Stimulated activated CD4-positive, alpha-beta T cell treated with anti-CD3 and anti-CD28 coated beads, TNF-alpha, amount 100 ng/mL, for 1 hour (primary cell): Measurements from ENCODE around the gene MAPK14.
"Not testable (repeated sequence)": the region's sequence is repeated elsewhere in the genome, so short reads cannot be mapped to it uniquely, and the experiment has no call there.

Experiments
- DNase-seq, 3 donors: peaks; one replicate each; pipeline ENCODE4 v3.0.0-alpha.2; 2020; ENCODE audit warnings: low read depth in 3 of 3, low spot score in 1 of 3

Gene MAPK14

DNA sequence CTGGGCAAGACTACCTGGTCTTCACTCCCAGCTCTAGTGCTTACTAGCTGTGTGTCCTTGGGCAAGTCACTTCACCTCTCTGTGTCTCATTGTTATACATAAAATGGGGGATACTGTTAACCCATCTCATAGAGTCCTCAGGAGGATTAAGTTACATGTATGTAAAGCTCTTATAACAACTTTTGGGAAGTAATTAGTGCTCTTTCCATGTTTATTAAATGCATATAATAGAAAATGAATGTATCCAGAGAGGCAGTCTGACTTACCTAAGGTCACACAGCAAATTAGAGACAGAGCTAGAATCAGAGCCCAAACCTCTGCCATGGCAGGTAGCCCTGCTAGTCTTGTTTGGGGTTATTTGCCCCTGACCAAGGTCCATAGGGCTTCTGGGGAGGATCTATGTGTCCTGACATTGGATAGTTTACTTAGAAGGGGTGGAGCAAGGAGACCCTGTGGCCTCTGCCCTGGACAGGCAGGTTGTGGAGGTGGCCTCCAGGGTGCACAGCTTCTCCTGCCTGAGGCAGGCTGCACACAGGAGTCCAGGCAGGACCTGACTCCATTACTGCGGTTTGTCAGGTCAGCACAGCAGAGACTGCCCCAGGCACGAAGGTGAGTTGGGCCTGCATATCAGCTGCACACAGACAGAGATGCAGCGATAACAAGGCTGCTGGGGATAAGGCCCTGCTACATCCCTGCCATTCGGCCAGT, 94.3 kb downstream of the MAPK14 start:
- DNase-seq: no peak

DNA sequence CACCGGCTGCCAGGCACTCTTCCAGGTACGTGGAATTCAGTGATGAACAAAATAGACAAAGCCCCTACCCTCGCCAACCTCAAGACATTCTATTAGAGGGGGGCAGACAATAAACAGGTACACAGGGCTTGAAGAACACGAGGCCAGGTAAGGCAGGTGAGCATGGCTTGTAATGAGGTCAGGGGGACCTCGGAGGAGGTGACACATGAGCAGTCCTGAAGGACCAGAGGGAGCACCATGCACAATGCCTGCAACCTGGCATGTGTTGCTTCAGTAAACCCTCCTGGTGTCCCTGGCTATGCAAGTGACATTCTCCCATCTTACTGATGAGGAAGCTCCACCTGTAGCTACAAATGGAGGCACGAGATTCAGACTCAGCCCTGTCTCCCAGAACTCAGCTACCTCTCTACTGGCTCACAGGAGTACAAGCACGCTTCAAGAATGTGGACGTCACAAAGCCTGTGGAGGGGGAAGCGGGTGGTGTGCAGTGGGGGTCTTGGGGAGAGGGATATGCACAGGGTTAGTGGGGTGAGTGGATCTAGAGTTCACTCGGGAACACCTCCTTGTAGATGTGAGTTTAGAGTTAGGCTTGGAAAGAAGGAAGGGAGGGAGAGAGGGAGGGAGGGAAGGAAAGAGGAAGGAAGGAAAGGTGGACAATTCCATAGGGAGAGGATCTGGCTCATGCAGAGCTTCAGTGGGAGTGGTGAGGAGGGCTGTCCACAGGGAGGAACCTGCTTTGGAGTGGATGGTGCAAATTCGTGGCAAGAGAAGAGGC, 95.1 kb downstream of the MAPK14 start:
- no peak for DNase-seq

DNA sequence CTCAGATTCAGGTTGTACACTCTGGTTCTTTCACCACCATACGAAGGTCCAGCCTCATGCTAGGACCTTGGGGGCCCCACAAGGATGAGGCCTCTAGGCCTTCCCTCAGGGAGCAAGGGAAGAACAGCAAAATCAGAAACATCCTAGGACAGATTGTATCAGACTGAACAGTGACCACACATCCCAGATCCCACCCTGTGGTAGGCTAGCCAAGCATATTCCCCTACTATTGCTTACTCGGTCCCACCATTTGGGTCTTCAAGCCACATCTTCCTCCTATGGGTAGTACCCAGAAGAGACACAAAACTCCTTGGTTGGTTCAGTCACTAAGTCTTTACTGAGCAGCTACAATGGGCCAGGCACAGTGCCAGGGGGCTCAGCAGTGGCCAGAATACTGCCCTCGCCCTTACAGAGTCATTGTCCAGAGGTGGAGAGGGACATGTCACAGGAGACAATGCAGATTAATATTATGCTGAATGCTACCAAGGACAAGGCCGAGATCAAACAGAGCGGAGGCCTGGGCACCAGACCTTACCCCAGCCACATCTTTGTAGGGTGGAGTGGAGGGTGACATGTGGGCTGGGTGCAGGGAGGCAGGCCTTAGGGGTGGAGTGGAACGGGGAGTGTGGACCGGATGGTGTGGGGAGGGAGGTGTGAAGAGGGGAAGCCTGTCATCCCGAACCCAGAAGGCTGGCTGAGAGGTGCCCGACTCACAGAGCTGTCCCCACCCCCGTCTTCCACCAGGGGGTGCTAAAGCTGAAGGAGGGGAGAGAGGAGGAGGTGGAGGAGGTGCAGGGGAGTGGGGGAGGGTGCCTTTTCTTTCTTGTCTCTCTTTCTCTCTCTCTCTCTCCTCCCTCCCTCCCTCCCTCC, 95.9 kb downstream of the MAPK14 start:
- DNase-seq: peak; percentile 73 to 77 (median 75)

DNA sequence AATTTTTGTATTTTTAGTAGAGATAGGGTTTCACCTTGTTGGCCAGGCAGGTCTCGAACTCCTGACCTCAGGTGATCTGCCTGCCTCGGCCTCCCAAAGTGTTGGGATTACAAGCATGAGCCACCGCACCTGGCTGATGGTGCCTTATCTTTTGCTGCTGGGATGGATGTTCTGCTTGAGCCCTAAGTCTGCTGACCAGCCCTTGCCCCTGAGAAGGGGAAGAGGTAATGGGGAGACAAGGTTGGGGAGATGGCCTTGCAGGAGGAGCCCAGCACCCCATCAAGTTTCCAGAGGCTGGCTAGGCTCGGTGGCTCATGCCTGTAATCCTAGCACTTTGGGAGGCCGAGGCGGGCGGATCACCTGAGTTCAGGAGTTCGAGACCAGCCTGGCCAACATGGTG, 96.7 kb downstream of the MAPK14 start:
- not testable (repeated sequence) for DNase-seq

DNA sequence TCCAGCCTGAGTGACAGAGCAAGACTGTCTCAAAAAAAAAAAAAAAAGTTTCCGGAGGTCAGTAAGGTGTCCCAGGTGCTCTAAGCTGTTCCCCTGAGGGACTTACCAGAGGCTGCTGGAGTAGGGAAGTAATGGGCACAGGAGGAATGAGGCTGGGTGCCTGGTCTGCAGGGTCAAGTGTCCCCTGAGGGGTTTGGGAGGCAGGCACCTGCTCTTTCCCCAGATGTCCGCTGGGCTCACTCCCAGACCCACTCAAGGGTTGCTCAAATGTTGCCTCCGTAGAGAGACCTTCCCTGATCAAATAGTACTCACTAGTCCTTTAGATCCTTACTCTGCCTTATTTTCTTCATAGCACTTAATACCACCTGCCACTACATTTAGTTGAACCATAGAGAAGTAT, 97.3 kb downstream of the MAPK14 start:
- DNase-seq: no peak

DNA sequence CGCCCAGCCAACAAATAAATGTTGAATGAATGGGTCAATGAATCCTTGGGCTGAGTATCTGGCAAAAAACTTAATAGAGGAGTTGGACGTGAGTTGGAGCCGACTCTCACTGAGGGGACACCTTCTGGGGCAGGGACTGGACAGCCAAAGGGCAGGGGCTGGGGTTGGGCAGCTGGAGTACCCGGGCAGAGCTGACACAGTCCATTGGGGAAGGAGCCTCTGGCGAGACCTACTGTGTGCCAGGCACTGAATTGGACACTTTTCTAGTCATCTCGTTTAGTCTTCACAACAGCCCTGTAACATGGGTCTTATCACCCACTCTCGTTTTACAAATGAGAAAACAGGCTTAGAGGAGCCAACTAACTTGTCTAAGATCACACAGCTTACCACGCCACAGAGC, 98.0 kb downstream of the MAPK14 start:
- no peak for DNase-seq

DNA sequence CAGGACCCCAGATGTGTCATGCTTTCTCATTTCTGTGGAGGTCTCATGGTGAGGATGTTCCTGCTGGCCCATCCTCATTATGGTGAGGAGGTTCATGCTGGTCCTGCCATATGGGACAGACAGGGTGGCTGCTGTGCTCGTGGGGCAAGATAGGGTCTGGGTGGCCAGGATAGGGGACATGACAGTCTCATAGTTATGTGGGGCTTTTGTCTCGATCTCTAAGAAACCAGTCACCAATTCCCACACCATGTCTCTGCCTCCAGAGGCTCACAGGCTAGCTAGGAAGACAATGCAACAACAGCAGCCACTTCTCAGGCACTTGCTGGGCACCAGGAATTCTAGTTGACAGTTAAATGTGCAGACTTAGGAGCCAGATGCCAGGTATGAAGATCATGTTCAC, 98.5 kb downstream of the MAPK14 start:
- no peak for DNase-seq

DNA sequence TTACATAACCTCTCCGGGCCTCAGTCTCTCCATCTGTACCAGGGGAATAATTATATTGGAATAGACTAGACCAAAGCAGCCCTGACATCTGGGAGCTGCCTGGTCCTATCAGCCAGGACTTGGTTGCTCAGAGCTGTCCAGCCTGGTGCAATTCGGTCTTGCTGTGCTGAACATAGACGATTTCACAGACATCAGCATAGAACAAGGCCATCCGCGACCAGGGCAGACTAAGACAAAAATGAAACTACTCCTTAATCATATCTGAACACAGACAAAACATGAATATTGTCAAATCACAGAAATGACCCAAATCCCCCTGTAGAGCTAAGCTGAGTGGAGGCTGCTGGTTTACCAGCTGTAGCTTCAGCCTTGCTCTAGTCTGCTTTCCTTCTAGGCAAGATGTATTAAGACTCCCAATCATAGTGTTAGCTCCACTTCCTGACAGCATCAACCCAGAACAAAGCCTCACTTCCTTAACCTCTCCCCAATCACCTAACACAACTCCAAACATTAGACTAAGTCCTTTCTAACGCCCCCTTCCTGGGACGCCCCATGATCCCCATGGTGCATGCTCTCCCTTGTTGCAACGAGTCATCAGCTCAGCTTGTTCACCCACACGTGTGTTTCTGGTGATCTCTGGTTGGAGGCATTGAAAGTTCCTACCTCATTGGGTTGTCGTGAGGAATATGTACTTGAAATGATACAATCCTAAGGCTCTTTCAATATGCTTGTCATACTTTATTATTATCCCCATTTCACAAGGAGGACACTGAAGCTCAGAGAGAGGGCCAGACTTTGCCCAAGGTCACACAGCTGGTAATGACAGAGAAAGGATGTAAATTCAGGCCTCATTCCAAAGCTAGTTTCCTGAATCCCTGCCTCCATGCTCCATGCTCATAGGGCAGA, 99.2 kb downstream of the MAPK14 start:
- no peak for DNase-seq

DNA sequence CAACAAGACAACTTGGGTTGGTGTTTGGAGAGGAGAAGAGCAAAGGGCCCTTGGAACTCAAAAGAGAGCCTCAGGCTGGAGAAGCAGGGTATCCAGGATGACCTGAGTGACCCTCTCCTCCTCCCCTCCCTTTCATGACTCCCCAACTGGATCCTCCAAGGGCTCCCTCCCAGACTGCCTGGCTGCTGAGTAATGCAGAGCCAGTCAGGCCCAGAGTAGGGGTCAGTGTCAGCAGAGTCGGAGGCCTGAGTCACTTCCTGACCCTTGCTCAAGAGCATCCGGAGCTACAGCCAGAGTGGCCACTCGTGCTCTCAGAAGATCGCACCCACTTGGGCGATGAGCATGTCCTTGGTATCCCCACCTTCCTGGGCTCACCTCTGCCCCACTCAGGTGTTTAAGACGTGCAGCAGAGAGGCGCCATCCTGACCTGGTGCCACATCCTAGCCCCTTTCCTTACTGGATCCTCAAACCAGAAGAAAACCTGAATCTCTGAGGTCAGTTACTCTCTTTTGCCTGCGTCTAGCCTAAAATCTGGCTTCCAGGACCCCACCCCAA, 99.9 kb downstream of the MAPK14 start:
- no peak for DNase-seq

DNA sequence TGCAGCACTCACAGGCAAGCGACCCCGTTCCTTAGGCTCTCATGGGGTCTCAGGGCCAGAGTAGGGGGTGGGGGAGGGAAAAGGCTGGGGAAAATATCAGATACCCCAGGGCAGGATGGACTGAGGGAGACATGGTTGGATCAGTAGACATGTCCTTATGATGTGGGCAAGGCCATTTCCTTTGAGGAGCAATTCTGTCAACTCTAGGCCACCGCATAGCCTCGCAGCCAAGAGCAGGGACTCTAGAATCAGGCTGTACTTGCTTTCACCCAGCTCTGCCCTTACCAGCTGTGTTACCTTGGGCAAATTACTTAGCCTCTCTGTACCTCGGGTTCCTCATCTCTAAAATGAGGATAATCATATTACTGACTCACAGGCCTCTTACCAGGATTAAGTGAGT, 100.5 kb downstream of the MAPK14 start:
- DNase-seq: no peak

DNA sequence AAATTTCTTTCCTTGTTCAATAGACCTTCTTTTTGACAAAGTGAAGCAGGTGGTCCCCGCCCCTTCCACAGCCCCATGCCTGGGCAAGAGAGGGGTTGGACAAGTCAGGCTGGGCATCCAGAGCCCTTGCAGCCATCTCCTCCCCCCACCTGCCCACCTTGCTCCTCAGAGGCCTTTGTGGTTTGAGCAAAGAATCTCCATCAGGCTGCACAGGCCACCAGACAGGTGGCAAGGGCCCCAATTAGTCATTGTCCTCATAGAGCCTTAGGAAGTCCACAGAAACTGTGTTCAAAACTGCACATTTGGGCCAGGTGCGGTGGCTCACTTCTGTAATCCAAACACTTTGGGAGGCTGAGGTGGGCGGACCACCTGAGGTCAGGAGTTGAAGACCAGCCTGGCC, 101.2 kb downstream of the MAPK14 start:
- DNase-seq: no peak

DNA sequence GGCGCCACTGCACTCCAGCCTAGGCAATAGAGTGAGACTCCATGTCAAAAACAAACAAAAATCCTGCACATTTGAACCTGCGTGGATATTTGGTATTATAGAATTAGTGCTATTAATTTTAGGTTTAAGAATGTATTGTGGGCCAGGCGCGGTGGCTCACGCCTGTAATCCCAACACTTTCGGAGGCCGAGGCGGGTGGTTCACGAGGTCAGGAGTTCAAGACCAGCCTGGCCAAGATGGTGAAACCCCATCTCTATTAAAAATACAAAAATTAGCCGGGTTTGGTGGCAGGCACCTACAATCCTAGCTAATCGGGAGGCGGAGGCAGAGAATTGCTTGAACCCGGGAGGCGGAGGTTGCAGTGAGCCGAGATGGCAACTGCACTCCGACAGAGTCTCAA, 101.7 kb downstream of the MAPK14 start:
- not testable (repeated sequence) for DNase-seq

DNA sequence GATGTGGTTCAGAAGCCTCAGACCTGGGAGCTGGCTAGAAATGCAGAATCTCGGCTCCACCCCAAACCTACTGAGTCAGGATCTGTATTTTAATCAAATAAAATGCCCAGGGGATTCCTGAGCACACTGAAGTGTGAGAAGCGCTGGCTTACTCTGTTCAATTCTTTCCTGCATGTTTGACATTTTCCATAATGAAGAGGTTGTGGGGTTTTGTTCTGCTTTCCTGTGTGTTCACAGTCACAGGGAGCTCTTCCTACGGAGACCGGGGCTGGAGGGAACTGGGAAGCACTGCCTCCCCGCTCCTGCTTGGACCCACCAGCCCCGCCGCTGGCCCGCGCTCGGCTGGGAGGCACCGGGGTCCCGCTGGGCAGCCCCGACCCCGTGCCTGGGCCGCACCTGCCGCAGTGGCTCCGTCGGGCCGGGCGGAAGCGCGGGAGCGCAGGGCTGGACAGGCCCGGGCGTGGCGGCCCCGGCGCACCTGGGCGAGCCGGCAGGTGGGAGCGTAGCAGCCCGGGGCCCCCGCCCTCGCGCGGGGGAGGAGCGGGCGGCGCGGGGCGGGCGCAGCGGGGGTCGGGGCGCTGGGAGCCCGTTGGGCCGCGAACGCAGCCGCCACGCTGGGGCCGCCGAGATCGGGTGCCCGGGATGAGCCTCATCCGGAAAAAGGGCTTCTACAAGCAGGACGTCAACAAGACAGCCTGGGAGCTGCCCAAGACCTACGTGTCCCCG, 102.5 kb downstream of the MAPK14 start, which contains the start of gene MAPK13:
MAPK13 (plus strand) TSS at position 573 of the 726 bp plus-strand sequence; CDS start at position 643, 70 bp downstream.
- peak in 1 of 3 donors; percentile 22 for DNase-seq

DNA sequence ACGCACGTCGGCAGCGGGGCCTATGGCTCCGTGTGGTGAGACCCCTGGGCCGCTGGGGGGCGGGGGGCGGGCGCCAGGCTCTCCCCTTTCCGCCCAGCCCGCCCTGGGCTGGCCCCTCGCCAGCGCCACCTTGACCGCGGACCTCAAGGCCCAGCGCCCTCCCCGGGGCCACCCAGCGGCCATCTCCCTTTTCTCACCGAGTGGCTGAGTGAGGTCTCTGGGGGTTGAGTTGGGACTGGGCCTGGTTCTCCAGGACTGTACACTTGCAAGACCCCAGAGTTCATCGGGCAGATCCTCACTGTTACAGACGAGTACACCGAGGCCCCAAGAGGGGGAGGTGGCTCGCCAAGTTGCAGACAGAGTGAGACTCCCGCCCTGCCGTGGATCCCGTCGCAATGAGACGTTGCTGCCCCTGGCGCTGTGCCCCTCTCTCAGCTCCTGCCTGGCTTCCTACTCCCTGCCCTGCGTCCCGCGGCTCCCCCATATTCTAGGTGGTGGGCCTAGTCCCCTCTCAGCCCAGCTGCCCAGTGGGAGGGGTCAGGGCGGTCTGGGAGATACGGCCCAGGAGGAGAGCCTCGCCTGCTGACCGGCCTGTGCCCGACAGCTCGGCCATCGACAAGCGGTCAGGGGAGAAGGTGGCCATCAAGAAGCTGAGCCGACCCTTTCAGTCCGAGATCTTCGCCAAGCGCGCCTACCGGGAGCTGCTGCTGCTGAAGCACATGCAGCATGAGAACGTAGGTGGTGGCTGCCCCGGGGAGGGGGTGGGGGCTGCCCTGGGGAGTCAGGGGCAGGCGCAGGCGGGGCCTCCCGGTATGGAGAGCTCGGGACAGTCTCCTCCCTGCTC, 103.3 kb downstream of the MAPK14 start:
- DNase-seq: peak in 2 of 3 donors; percentile 9 to 49

DNA sequence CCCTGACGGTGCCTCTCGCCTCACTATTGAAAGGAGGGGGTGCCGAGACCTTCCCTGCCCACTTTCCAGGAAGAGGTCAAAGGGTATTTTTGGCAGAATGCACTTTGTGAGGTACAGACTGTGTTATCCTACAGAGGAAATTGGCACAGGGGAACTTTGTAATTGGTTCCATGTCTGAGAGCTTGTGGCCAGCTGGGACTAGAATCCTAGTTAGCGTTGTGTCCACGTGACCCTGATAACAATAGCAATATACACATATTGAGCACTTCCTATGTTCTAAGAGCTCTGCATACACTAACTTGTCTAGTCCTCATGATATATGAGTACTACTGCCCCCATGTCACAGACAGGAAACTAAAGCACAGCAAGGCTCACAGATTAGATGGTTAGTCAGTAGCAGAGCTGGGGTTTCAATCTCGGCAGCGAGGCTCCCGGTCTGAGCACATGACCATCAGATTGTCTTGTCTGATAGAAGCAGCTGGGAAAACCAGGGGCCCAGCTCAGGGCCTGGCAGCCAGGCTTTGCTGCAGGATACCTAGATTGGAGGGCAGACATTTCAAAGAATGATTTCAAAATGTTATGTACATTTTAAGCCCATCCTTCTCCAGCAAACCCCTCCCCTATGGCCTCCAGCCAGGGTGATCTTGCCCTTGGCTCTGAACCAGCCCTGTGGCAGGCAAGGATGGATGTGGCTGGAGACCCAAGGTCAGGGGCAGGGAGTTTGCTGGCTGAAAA, 104.1 kb downstream of the MAPK14 start:
- DNase-seq: peak in 1 of 3 donors; percentile 22

DNA sequence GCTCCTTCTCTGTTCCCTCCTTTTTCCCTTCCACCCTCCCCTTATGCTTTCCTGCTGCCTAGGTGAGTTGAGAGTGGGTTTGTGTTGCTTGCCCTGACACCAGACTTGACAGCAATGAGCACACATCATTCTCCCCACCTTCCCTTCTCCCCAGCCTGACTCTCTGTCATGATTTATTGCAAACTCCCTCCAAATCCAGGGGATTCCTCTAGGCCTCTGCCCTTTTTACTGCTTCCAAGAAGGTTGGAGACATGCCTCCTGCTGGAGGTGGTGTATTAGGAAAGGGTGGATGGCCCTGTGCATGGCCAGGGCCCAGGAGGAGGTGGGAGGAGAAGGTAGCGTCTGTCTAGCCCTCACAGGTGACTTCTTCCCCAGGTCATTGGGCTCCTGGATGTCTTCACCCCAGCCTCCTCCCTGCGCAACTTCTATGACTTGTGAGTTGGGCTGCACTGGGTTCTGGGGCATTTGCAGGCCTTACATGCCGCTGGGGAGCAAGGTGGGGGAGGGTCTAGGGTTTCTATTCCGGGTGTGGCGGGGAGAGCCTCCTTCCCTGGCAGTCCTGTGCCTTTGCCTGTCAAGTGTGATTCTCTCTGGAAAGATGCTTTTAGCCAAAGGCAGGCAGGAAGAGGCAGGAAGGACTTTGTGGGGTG, 104.8 kb downstream of the MAPK14 start:
- DNase-seq: no peak

DNA sequence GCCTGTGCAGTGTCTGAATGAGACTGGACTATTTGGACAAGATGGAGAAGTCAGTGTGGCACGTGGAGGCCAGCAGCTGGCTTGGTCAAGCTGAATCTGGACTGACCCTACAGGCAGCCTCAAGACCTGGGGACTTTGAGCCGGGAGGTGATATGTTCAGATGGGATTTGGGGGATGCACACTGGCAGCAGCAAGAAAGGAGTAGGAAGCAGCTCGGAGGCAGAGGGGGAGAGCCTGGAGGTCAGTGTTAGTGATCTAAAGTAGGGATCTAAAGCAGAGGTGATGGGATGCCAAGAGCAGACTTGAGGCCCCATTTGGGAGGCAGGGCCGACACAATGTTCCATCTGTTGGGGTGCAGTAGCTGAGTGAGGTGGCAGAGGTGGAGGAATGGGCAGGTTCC, 105.5 kb downstream of the MAPK14 start:
- no peak for DNase-seq
